Transverse colon (tissue), 4 donors: ENCODE measurements around the gene FDXR. TPM values are rescaled to one million over a fixed set of nuclear protein-coding genes. Genes with fewer than 3 reads are reported as not detected.
"Not testable (repeated sequence)": the region's sequence is repeated elsewhere in the genome, so short reads cannot be mapped to it uniquely, and the experiment has no call there.

Experiments used
- DNase-seq: peaks from one replicate; pipeline ENCODE4 v3.0.0-alpha.2; 2019
- H3K27ac ChIP-seq, 4 donors: fragments of 200-600 bp; sonication (generic); 2 replicates each; pipeline ENCODE4 v1.5.1; 2016 to 2018; ENCODE audit warnings: inconsistent platforms in 4 of 4
- H3K27me3 ChIP-seq: fragments of 200-600 bp; sonication (generic); 2 replicates; pipeline ENCODE4 v1.5.1; 2017; ENCODE audit warnings: inconsistent platforms
- H3K36me3 ChIP-seq, 4 donors: fragments of 200-600 bp; sonication (generic); 2 replicates each; pipeline ENCODE4 v1.5.1; 2017 to 2019; ENCODE audit warnings: inconsistent platforms in 4 of 4
- H3K4me1 ChIP-seq, 4 donors: fragments of 200-600 bp; sonication (generic); 2 replicates each; pipeline ENCODE4 v1.5.1; 2017 to 2020; ENCODE audit warnings: inconsistent platforms in 4 of 4
- H3K4me3 ChIP-seq, 4 donors: fragments of 200-600 bp; sonication (generic); 1 replicate in 1 of 4; 2 replicates in 3 of 4; pipeline versions ENCODE4 v1.5.1 to v1.6.1; 2017 to 2019; ENCODE audit warnings: inconsistent platforms in 4 of 4
- H3K9me3 ChIP-seq, 2 donors: fragments of 200-600 bp; sonication (generic); 2 replicates each; pipeline ENCODE4 v1.5.1; 2017 to 2019; ENCODE audit warnings: inconsistent platforms in 2 of 2
- EP300 ChIP-seq: sonication (generic); formaldehyde crosslinking; IDR thresholded peaks from one replicate; pipeline ENCODE4 v1.6.1; 2017; ENCODE audit warnings: antibody characterized with exemption, low read depth
- POLR2A ChIP-seq: fragments of 450-650 bp; IDR thresholded peaks from one replicate; pipeline ENCODE4 v1.6.1; 2016; ENCODE audit warnings: antibody characterized with exemption, mild to moderate bottlenecking, moderate library complexity
- POLR2AphosphoS5 ChIP-seq, 3 donors: sonication (generic); formaldehyde crosslinking; IDR thresholded peaks; one replicate each; pipeline ENCODE4 v1.6.1; 2016; ENCODE audit warnings: antibody characterized with exemption in 3 of 3
- WGBS, 2 donors: methylation state at CpG; one replicate each; pipeline ENCODE4 v1.1.5; 2018; ENCODE audit warnings: low coverage in 1 of 2; 5-methylcytosine and 5-hydroxymethylcytosine counted together
- in situ Hi-C, 4 donors: fragments of 200-750 bp; cut with MboI; loops; one replicate each; pipeline versions ENCODE4 v1.15.0 to v1.15.1; 2017; ENCODE audit warnings: low sequenced_read_pairs in 3 of 4, low pct_ligation_motif_present in 1 of 4, low pct_unique_long_range_greater_than_20kb in 1 of 4
- intact Hi-C: fragments of 100-400 bp; cut with DNase I; formaldehyde crosslinking; loops from one replicate; pipeline ENCODE4 v1.15.1; 2023; ENCODE audit warnings: low total_unique reads
- total RNA-seq, 4 donors: library from RNA; depleted of rRNA; stranded (reverse); fragments of >200 nt; gene quantifications; one replicate each; pipeline ENCODE4 v1.1.0, GENCODE V29; 2016
- TF ChIP-seq, protein P1 (sequence below), 5 experiments: fragments of 200-600 bp in 3 of 5; fragments of 450-650 bp in 2 of 5; sonication (generic) in 3 of 5; IDR thresholded peaks; 1 replicate in 2 of 5; 2 replicates in 3 of 5; pipeline ENCODE4 v1.5.1; 2016 to 2017; ENCODE audit warnings: antibody characterized with exemption in 5 of 5, inconsistent platforms in 3 of 5, mild to moderate bottlenecking in 2 of 5, moderate library complexity in 1 of 5

Gene FDXR
- total RNA-seq, 4 donors from 2014 or later = 5.8 to 16.2 (median 10.4) TPM

DNA sequence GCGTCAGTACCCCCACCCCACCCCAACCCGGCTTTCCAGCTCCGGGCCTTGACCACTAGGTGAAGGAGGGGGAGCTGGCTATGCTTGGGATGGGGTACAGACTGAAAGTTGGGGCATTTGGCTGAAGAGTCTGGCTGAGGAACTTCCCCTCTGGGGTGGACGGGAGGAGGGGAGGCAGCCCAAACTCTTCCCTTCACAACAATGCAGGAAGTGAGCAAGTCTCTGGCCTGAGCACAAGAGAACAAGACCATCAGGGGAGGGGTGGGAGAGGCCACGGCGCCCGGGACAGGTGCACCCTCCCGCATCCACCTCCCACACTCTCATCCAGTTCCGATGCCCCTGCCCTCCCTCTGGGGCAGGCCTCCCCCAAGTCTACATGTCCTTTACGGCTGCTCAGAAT lies 44.6 kb upstream of the FDXR start:
- intact Hi-C loops = no loop called here
- Histone ChIP-seq H3K36me3 (no peaks in the 10 kb centered on the region), H3K4me3 (no peak overlapping the region), H3K4me1 (no peaks in the 10 kb centered on the region), H3K9me3 (no peaks in the 10 kb centered on the region), H3K27ac (no peak overlapping the region), H3K27me3 (peaks cover 42% of the 10 kb centered on the region)
- 49% methylated on average over 10 of the region's 10 CpGs; no CpG with 5 or more reads in 1 of the 2 donors for WGBS, 2 donors
- no peak for DNase-seq
- TF ChIP-seq EP300 = no peak
- TF ChIP-seq POLR2A = no peak
- TF ChIP-seq, protein P1, sequence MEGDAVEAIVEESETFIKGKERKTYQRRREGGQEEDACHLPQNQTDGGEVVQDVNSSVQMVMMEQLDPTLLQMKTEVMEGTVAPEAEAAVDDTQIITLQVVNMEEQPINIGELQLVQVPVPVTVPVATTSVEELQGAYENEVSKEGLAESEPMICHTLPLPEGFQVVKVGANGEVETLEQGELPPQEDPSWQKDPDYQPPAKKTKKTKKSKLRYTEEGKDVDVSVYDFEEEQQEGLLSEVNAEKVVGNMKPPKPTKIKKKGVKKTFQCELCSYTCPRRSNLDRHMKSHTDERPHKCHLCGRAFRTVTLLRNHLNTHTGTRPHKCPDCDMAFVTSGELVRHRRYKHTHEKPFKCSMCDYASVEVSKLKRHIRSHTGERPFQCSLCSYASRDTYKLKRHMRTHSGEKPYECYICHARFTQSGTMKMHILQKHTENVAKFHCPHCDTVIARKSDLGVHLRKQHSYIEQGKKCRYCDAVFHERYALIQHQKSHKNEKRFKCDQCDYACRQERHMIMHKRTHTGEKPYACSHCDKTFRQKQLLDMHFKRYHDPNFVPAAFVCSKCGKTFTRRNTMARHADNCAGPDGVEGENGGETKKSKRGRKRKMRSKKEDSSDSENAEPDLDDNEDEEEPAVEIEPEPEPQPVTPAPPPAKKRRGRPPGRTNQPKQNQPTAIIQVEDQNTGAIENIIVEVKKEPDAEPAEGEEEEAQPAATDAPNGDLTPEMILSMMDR (IDR thresholded peaks at IDR 0.05) = no peak
- TF ChIP-seq POLR2AphosphoS5 (IDR thresholded peaks at IDR 0.05) = no peak
- in situ Hi-C loops = no loop called here

DNA sequence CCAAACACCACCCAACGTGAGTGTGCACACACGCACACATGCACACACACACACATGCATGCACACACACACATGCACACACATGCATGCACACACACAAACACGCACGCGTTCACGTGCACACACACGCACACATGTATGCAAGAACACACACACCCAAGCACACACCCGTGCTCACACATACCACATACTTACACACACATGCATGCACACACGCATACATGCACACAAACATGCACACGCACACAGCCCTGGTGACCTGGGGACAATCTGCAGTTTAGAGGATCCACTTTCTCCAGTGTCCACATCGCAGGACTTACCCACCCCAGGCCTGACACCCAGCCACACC lies 44.0 kb upstream of the FDXR start:
- peaks cover 36% of the 10 kb centered on the region for H3K27me3 ChIP-seq
- no peak overlapping the region for H3K27ac ChIP-seq
- no peaks in the 10 kb centered on the region for H3K36me3 ChIP-seq
- no peaks in the 10 kb centered on the region for H3K9me3 ChIP-seq
- TF ChIP-seq POLR2AphosphoS5 (IDR thresholded peaks at IDR 0.05) (no peak), POLR2A (no peak), EP300 (no peak)
- TF ChIP-seq, protein P1 (IDR thresholded peaks at IDR 0.05) = no peak
- in situ Hi-C loops (no loop called here), intact Hi-C loops (loop anchor here (1.0 kb wide), 1 partner anchor 29 kb away; no protein-coding TSS in a partner anchor)
- H3K4me3 ChIP-seq = no peak overlapping the region
- no peak for DNase-seq
- H3K4me1 ChIP-seq = no peaks in the 10 kb centered on the region
- 87 to 91% methylated on average over 9 to 11 of the region's 11 CpGs for WGBS, 2 donors

DNA sequence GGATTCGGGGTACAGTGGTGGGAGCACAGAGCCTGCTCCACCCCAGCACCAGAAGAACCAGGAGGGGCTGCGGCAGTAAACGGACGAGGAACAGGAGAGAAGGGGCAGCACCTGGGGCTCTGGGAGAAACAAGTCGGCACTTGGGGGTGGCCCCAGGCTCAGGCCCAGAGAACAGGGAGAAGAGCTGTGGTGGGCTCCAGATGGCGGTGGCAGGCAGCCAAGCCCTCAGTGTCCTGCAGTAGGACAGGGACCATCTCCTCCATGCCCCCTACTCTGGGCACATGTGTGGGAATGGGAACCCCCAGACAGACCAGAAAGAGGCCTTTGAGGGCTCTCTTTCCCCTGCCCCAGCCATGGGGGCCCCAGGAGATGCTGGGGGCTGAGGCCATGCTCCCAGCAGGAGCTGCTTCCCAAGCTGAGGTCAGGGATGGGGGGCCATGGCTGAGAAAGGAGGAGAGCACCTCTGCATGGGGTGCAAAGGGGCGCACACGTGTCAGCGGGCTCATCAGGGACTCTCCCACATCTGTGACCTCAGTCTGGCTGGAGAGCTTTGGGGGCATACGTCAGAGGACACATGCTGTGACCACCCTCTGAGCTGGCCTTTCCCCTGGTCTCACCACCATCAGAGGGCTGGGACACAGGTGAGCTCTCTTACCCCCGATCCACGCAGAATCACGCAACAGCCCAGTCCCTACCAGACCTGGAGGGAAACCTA lies 43.5 kb upstream of the FDXR start:
- Histone ChIP-seq H3K27me3 (peaks cover 30% of the 10 kb centered on the region), H3K9me3 (no peaks in the 10 kb centered on the region), H3K27ac (no peak overlapping the region), H3K4me3 (no peak overlapping the region), H3K36me3 (no peaks in the 10 kb centered on the region), H3K4me1 (no peaks in the 10 kb centered on the region)
- TF ChIP-seq EP300 (no peak), POLR2AphosphoS5 (IDR thresholded peaks at IDR 0.05) (no peak), POLR2A (no peak)
- TF ChIP-seq, protein P1 (IDR thresholded peaks at IDR 0.05) = no peak
- intact Hi-C loops (loop anchor here (1.0 kb wide), 1 partner anchor 30 kb away; no protein-coding TSS in a partner anchor), in situ Hi-C loops (no loop called here)
- WGBS, 2 donors = 88 to 91% methylated on average over 7 to 13 of the region's 13 CpGs
- no peak for DNase-seq

GRCh38 chr17:74911423-74911822 lies 38.6 kb upstream of the FDXR start:
- DNase-seq, H3K9me3 ChIP-seq, in situ Hi-C loops, H3K27me3 ChIP-seq, H3K4me1 ChIP-seq, intact Hi-C loops, H3K27ac ChIP-seq, H3K36me3 ChIP-seq, H3K4me3 ChIP-seq: not testable (repeated sequence)
- WGBS, 2 donors = 60% methylated on average over 8 of the region's 8 CpGs; no CpG with 5 or more reads in 1 of the 2 donors

GRCh38 chr17:74909097-74909496 lies 36.3 kb upstream of the FDXR start:
- DNase-seq, H3K36me3 ChIP-seq, H3K27me3 ChIP-seq, H3K9me3 ChIP-seq, intact Hi-C loops, in situ Hi-C loops, H3K27ac ChIP-seq, H3K4me1 ChIP-seq, H3K4me3 ChIP-seq: not testable (repeated sequence)
- 13 to 70% methylated on average over 1 to 4 of the region's 4 CpGs for whole genome bisulfite sequencing, 2 donors
